Esophagus squamous epithelium (tissue), 4 donors: ENCODE data around the gene CTDSPL.

Experiments
- POLR2A ChIP-seq, 4 donors: fragments of 450-650 bp; IDR thresholded peaks; one replicate each; pipeline ENCODE4 v1.6.1; 2017; ENCODE audit warnings: antibody characterized with exemption in 4 of 4, mild to moderate bottlenecking in 4 of 4, moderate library complexity in 3 of 4
- TF ChIP-seq, protein P1 (sequence below), 6 experiments: fragments of 450-650 bp in 4 of 6; fragments of 200-600 bp in 2 of 6; sonication (generic) in 2 of 6; IDR thresholded peaks; one replicate each; pipeline ENCODE4 v1.5.1; 2016 to 2019; ENCODE audit warnings: antibody characterized with exemption in 6 of 6, mild to moderate bottlenecking in 4 of 6, moderate library complexity in 4 of 6

DNA sequence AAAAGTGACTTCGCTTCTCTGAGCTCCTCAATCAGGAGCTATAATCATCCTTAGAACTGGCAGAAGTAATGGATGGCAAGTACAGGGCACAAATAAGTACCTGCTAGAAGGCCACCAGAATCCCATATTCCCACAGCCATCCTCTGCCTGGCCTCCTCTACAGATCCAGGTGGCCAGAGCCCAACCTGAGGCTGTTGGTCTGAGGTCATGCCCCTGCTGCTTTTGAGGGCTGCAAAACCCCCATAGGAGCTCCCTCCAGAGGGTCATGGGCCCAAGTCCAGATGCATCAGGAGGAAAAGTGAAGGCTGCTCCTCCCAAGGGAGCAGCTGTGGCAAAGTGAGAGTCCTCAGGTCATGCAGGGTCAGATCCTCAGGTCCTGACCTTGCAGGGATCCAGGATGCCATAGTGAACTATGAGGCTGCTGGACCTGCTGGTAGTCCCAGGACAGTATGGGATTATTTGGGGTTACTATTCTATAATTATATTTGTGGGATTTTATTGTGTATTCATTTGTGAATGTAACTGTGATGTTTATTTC lies 170.7 kb downstream of the CTDSPL start:
- TF ChIP-seq, protein P1, sequence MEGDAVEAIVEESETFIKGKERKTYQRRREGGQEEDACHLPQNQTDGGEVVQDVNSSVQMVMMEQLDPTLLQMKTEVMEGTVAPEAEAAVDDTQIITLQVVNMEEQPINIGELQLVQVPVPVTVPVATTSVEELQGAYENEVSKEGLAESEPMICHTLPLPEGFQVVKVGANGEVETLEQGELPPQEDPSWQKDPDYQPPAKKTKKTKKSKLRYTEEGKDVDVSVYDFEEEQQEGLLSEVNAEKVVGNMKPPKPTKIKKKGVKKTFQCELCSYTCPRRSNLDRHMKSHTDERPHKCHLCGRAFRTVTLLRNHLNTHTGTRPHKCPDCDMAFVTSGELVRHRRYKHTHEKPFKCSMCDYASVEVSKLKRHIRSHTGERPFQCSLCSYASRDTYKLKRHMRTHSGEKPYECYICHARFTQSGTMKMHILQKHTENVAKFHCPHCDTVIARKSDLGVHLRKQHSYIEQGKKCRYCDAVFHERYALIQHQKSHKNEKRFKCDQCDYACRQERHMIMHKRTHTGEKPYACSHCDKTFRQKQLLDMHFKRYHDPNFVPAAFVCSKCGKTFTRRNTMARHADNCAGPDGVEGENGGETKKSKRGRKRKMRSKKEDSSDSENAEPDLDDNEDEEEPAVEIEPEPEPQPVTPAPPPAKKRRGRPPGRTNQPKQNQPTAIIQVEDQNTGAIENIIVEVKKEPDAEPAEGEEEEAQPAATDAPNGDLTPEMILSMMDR (IDR thresholded peaks at IDR 0.05): no peak
- no peak for TF ChIP-seq POLR2A (IDR thresholded peaks at IDR 0.05)
